Femur (tissue), 1 donor: ENCODE measurements around the gene SSNA1.

Experiments
- DNase-seq: peaks from one replicate; pipeline ENCODE4 v3.0.0-alpha.2; 2017

SSNA1 gene

GRCh38 chr9:137188490-137189296 is at the start of gene SSNA1, which contains the start of gene ANAPC2:
TSS of gene SSNA1 (plus strand) at chr9:137188676. CDS start at chr9:137188727, 51 bp downstream.
TSS of gene ANAPC2 (minus strand) at chr9:137188560. CDS start at chr9:137188532, 28 bp downstream.
- peak; percentile 96 for DNase-seq

- no peak for DNase-seq
Measured at GRCh38 chr9:137138722-137139467, 49.6 kb upstream of the SSNA1 start, which contains the start of gene GRIN1. TSS of gene GRIN1 (plus strand) at chr9:137139154. CDS start at chr9:137139487, 333 bp downstream.

- no peak for DNase-seq
Measured at GRCh38 chr9:137139468-137140150, 48.9 kb upstream of the SSNA1 start.

GRCh38 chr9:137140151-137141012 is 48.1 kb upstream of the SSNA1 start:
- no peak for DNase-seq

- no peak for DNase-seq
Measured at GRCh38 chr9:137141050-137141810, 47.2 kb upstream of the SSNA1 start.

GRCh38 chr9:137141976-137142936 is 46.2 kb upstream of the SSNA1 start:
- no peak for DNase-seq

GRCh38 chr9:137143459-137143858 is 45.0 kb upstream of the SSNA1 start:
- no peak for DNase-seq

- no peak for DNase-seq
Measured at GRCh38 chr9:137145731-137146526, 42.5 kb upstream of the SSNA1 start.

GRCh38 chr9:137146527-137146918 is 42.0 kb upstream of the SSNA1 start:
- DNase-seq = no peak

- DNase-seq = no peak
Measured at GRCh38 chr9:137147091-137147792, 41.2 kb upstream of the SSNA1 start.

GRCh38 chr9:137147793-137148160 is 40.7 kb upstream of the SSNA1 start:
- DNase-seq = no peak

- no peak for DNase-seq
Measured at GRCh38 chr9:137148242-137148641, 40.2 kb upstream of the SSNA1 start.

GRCh38 chr9:137148661-137149060 is 39.8 kb upstream of the SSNA1 start:
- DNase-seq = no peak

GRCh38 chr9:137149363-137149762 is 39.1 kb upstream of the SSNA1 start:
- no peak for DNase-seq

- DNase-seq = no peak
Measured at GRCh38 chr9:137149942-137150616, 38.4 kb upstream of the SSNA1 start.

GRCh38 chr9:137150617-137151457 is 37.6 kb upstream of the SSNA1 start:
- DNase-seq = no peak

- DNase-seq = no peak
Measured at GRCh38 chr9:137152844-137153405, 35.6 kb upstream of the SSNA1 start.
